NCI-H2196 (cell line): ENCODE results near the gene KCNJ9.
"Not testable (repeated sequence)": the region's sequence is repeated elsewhere in the genome, so short reads cannot be mapped to it uniquely, and the experiment has no call there.

Experiments
- DNase-seq: peaks from one replicate; lab custom pipeline; 2025; ENCODE audit not compliant: unreplicated experiment; lab: John Stamatoyannopoulos, UW

KCNJ9 gene

GRCh38 chr1:160123726-160124125, 42.4 kb downstream of the KCNJ9 start:
- DNase-seq, result no peak

- no peak for DNase-seq
Observed at GRCh38 chr1:160124705-160125478, 43.6 kb downstream of the KCNJ9 start.

GRCh38 chr1:160125746-160126145, 44.4 kb downstream of the KCNJ9 start:
- no peak for DNase-seq

- DNase-seq, result not testable (repeated sequence)
Observed at GRCh38 chr1:160126342-160126741, 45.0 kb downstream of the KCNJ9 start.

- DNase-seq, result no peak
Observed at GRCh38 chr1:160127381-160127780, 46.0 kb downstream of the KCNJ9 start.

- DNase-seq, result no peak
Observed at GRCh38 chr1:160127865-160128523, 46.7 kb downstream of the KCNJ9 start.

GRCh38 chr1:160128636-160129035, 47.3 kb downstream of the KCNJ9 start:
- DNase-seq, result no peak

GRCh38 chr1:160129046-160129445, 47.7 kb downstream of the KCNJ9 start:
- DNase-seq, result no peak

- DNase-seq, result no peak
Observed at GRCh38 chr1:160129558-160129957, 48.2 kb downstream of the KCNJ9 start.

GRCh38 chr1:160129966-160130365, 48.6 kb downstream of the KCNJ9 start:
- no peak for DNase-seq

GRCh38 chr1:160130486-160130885, 49.1 kb downstream of the KCNJ9 start:
- DNase-seq, result no peak

- no peak for DNase-seq
Observed at GRCh38 chr1:160130939-160131338, 49.6 kb downstream of the KCNJ9 start.

GRCh38 chr1:160131803-160132565, 50.6 kb downstream of the KCNJ9 start:
- no peak for DNase-seq

GRCh38 chr1:160133990-160134770, 52.8 kb downstream of the KCNJ9 start:
- DNase-seq, result no peak

- no peak for DNase-seq
Observed at GRCh38 chr1:160134791-160135572, 53.6 kb downstream of the KCNJ9 start.

GRCh38 chr1:160136121-160136925, 55.0 kb downstream of the KCNJ9 start:
- no peak for DNase-seq

- DNase-seq, result no peak
Observed at GRCh38 chr1:160136926-160137200, 55.5 kb downstream of the KCNJ9 start.

GRCh38 chr1:160137216-160137862, 56.0 kb downstream of the KCNJ9 start:
- DNase-seq, result no peak

- no peak for DNase-seq
Observed at GRCh38 chr1:160139840-160140239, 58.5 kb downstream of the KCNJ9 start.
